ENCODE measurements around the gene PLCL2.

GRCh38 chr3:17044855-17045254, 160.1 kb downstream of the PLCL2 start:
- TF ChIP-seq, protein P1, sequence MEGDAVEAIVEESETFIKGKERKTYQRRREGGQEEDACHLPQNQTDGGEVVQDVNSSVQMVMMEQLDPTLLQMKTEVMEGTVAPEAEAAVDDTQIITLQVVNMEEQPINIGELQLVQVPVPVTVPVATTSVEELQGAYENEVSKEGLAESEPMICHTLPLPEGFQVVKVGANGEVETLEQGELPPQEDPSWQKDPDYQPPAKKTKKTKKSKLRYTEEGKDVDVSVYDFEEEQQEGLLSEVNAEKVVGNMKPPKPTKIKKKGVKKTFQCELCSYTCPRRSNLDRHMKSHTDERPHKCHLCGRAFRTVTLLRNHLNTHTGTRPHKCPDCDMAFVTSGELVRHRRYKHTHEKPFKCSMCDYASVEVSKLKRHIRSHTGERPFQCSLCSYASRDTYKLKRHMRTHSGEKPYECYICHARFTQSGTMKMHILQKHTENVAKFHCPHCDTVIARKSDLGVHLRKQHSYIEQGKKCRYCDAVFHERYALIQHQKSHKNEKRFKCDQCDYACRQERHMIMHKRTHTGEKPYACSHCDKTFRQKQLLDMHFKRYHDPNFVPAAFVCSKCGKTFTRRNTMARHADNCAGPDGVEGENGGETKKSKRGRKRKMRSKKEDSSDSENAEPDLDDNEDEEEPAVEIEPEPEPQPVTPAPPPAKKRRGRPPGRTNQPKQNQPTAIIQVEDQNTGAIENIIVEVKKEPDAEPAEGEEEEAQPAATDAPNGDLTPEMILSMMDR (IDR thresholded peaks at IDR 0.05): no peak
- no peak for TF ChIP-seq POLR2A (IDR thresholded peaks at IDR 0.05)
